Measurements from ENCODE around the gene LPGAT1.

GRCh38 chr1:211812584-211812983 lies 18.0 kb downstream of the LPGAT1 start:
- TF ChIP-seq CTCF (IDR thresholded peaks at IDR 0.05), result no peak
- TF ChIP-seq POLR2A (IDR thresholded peaks at IDR 0.05), result no peak
- TF ChIP-seq EP300 (IDR thresholded peaks at IDR 0.05), result no peak
